K562 (cell line): Measurements from ENCODE around the gene SRL. TPM values are rescaled to one million over a fixed set of nuclear protein-coding genes. Genes with fewer than 3 reads are reported as not detected.

Experiments used
- BMI1 ChIP-seq: fragments of 150-350 bp; IDR thresholded peaks from 2 replicates; pipeline ENCODE4 v1.6.1; 2014; ENCODE audit warnings: low read length
- BRF1 ChIP-seq: IDR thresholded peaks from 3 replicates; pipeline ENCODE4 v1.6.1; 2011; ENCODE audit warnings: borderline replicate concordance, mild to moderate bottlenecking; ENCODE audit not compliant: insufficient read length; ENCODE audit errors: extremely low read depth
- ELF2 ChIP-seq: fragments of 250-450 bp; sonication (Bioruptor Pico); IDR thresholded peaks from 2 replicates; pipeline ENCODE4 v1.5.0; 2021; ENCODE audit warnings: mild to moderate bottlenecking
- ELF4 ChIP-seq: fragments of 450-650 bp; formaldehyde crosslinking; IDR thresholded peaks from 2 replicates; pipeline ENCODE4 v1.4.0; 2022; ENCODE audit warnings: missing genetic modification characterization
- ETV5 ChIP-seq: sonication (generic); formaldehyde crosslinking; IDR thresholded peaks from 2 replicates; pipeline ENCODE4 v1.4.0; 2020; ENCODE audit warnings: low read depth, mild to moderate bottlenecking, missing genetic modification reagents
- FOS ChIP-seq: IDR thresholded peaks from 3 replicates; pipeline ENCODE4 v1.6.1; 2011; ENCODE audit not compliant: insufficient read length; ENCODE audit errors: extremely low read depth
- HEY1 ChIP-seq: fragments of 250-450 bp; sonication (Bioruptor Pico); IDR thresholded peaks from 2 replicates; pipeline ENCODE4 v1.5.0; 2020; ENCODE audit warnings: mild to moderate bottlenecking, moderate library complexity, borderline replicate concordance
- HIVEP1 ChIP-seq: fragments of 250-450 bp; sonication (Bioruptor Pico); IDR thresholded peaks from 2 replicates; pipeline ENCODE4 v1.4.0; 2020; ENCODE audit warnings: mild to moderate bottlenecking
- HMG20A ChIP-seq: fragments of 450-650 bp; formaldehyde crosslinking; conservative IDR thresholded peaks from 2 replicates; pipeline ENCODE4 v1.4.0; 2020; ENCODE audit warnings: mild to moderate bottlenecking, mixed read lengths
- HNRNPLL ChIP-seq: fragments of 200-400 bp; formaldehyde crosslinking; IDR thresholded peaks from 2 replicates; pipeline ENCODE4 v1.6.1; 2017; ENCODE audit warnings: low read length, low read depth, mild to moderate bottlenecking; ENCODE audit not compliant: poor library complexity, severe bottlenecking
- KHSRP ChIP-seq: fragments of 450-650 bp; IDR thresholded peaks from 2 replicates; pipeline ENCODE4 v1.6.1; 2017
- PTTG1 ChIP-seq: fragments of 450-650 bp; IDR thresholded peaks from 2 replicates; pipeline ENCODE4 v1.6.1; 2016; ENCODE audit warnings: low read depth, mild to moderate bottlenecking, missing genetic modification characterization, missing compliant biosample characterization
- RAD51 ChIP-seq: fragments of 450-650 bp; IDR thresholded peaks from 2 replicates; pipeline ENCODE4 v1.7.1; 2016; ENCODE audit warnings: low read depth, mild to moderate bottlenecking, borderline replicate concordance
- RNF219 ChIP-seq: fragments of 250-450 bp; sonication (Bioruptor Pico); IDR thresholded peaks from 2 replicates; pipeline ENCODE4 v1.5.0; 2022; ENCODE audit warnings: mild to moderate bottlenecking
- SREBF1 ChIP-seq: fragments of 150-350 bp; IDR thresholded peaks from 2 replicates; pipeline ENCODE4 v1.6.1; 2014; ENCODE audit warnings: antibody characterized with exemption, low read depth, low read length, borderline replicate concordance
- SRSF1 ChIP-seq: fragments of 200-400 bp; formaldehyde crosslinking; IDR thresholded peaks from 2 replicates; pipeline ENCODE4 v1.6.1; 2017; ENCODE audit warnings: mild to moderate bottlenecking, low read depth, low read length, moderate library complexity
- TEAD1 ChIP-seq, 2 experiments: fragments of 450-650 bp in 1 of 2; sonication (generic) in 1 of 2; formaldehyde crosslinking; IDR thresholded peaks; 2 replicates each; pipeline versions ENCODE4 v1.4.0 to v1.8.0; 2020 to 2022; ENCODE audit warnings: mild to moderate bottlenecking in 2 of 2, missing genetic modification reagents in 1 of 2
- ZNF311 ChIP-seq: fragments of 250-450 bp; sonication (Bioruptor Pico); IDR thresholded peaks from 2 replicates; pipeline ENCODE4 v1.4.0; 2020; ENCODE audit warnings: mild to moderate bottlenecking, moderate library complexity
- polyA plus RNA-seq, 8 experiments: library from polyadenylated mRNA; depleted of rRNA in 4 of 8; stranded (reverse) in 5 of 8; unstranded in 3 of 8; fragments of >200 nt; fragmentation: Nextera tagmentation in 2 of 8; fragmentation: Illumina TruSeq in 1 of 8; extraction: Ambion mirVana in 2 of 8; extraction: Trizol in 1 of 8; gene quantifications; 2 replicates each; pipeline versions ENCODE4 v1.2.1 to v1.2.3, GENCODE V29; 2011 to 2014; ENCODE audit warnings: inconsistent platforms in 1 of 8, missing spikeins in 1 of 8
- total RNA-seq, 7 experiments: library from RNA; depleted of rRNA in 6 of 7; stranded (reverse); fragments of >200 nt in 6 of 7; fragmentation: Illumina TruSeq in 2 of 7; extraction: Trizol in 2 of 7; gene quantifications; 2 replicates each; pipeline versions ENCODE4 v1.2.1 to v1.2.3, GENCODE V29; 2011 to 2021; ENCODE audit warnings: low replicate concordance in 1 of 7
- TF ChIP-seq, protein P1 (sequence below): fragments of 450-650 bp; IDR thresholded peaks from 2 replicates; pipeline ENCODE4 v1.6.1; 2018; ENCODE audit not compliant: partially characterized antibody

Gene SRL
- total and polyA plus RNA-seq, 9 of the 15 experiments (the other 6 are each of a cell fraction or from before 2014, with no cell fraction given): 0.01 TPM; not detected in 8

- TF ChIP-seq HEY1 (CRISPR knock-in tag) (no peak), BMI1 (no peak), ETV5 (CRISPR knock-in tag) (no peak), BRF1 (no peak), RAD51 (peak; percentile 52; the same call in 1 of the 2 replicates), TEAD1 (CRISPR knock-in tag; IDR thresholded peaks at IDR 0.05) (no peak), FOS (no peak), SRSF1 (no peak), HMG20A (CRISPR knock-in tag) (no peak), PTTG1 (tag) (peak; percentile 38; the same call in 1 of the 2 replicates), HIVEP1 (CRISPR knock-in tag) (no peak), SREBF1 (no peak), ELF2 (CRISPR knock-in tag) (no peak), HNRNPLL (no peak), ELF4 (CRISPR knock-in tag) (no peak), ZNF311 (0 out of 2 replicates have a peak, but pooled peaks have one; percentile 18), KHSRP (no peak), RNF219 (CRISPR knock-in tag) (no peak)
- TF ChIP-seq, protein P1, sequence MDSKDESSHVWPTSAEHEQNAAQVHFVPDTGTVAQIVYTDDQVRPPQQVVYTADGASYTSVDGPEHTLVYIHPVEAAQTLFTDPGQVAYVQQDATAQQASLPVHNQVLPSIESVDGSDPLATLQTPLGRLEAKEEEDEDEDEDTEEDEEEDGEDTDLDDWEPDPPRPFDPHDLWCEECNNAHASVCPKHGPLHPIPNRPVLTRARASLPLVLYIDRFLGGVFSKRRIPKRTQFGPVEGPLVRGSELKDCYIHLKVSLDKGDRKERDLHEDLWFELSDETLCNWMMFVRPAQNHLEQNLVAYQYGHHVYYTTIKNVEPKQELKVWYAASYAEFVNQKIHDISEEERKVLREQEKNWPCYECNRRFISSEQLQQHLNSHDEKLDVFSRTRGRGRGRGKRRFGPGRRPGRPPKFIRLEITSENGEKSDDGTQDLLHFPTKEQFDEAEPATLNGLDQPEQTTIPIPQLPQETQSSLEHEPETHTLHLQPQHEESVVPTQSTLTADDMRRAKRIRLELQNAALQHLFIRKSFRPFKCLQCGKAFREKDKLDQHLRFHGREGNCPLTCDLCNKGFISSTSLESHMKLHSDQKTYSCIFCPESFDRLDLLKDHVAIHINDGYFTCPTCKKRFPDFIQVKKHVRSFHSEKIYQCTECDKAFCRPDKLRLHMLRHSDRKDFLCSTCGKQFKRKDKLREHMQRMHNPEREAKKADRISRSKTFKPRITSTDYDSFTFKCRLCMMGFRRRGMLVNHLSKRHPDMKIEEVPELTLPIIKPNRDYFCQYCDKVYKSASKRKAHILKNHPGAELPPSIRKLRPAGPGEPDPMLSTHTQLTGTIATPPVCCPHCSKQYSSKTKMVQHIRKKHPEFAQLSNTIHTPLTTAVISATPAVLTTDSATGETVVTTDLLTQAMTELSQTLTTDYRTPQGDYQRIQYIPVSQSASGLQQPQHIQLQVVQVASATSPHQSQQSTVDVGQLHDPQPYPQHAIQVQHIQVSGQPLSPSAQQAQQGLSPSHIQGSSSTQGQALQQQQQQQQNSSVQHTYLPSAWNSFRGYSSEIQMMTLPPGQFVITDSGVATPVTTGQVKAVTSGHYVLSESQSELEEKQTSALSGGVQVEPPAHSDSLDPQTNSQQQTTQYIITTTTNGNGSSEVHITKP: peak; percentile 65
Observed at GRCh38 chr16:4244254-4245076, 2.6 kb upstream of the SRL start (continued).
